GM12878 (cell line): ENCODE results near the gene IQGAP1. TPM values are rescaled to one million over a fixed set of nuclear protein-coding genes. Genes with fewer than 3 reads are reported as not detected.

ENCODE experiments used
- ATAC-seq: fragments of 200-7000 bp; cut with Tn5 transposase; 3 replicates; pipeline ENCODE4 v1.9.1; 2020; ENCODE audit warnings: mild to moderate bottlenecking, moderate library complexity
- BruUV-seq: library from RNA; stranded (reverse); fragments of 400-500 nt; replicated peaks from 2 replicates; lab custom pipeline; 2021; lab: Mats Ljungman, UMichigan
- CTCF ChIA-PET: fragments of 300-600 bp; sonication (Branson Sonifier 250); formaldehyde crosslinking; extraction: SDS; loops from one replicate; lab custom pipeline; 2021; ENCODE audit warnings: inconsistent platforms; lab: Yijun Ruan, JAX
- POLR2A ChIA-PET: fragments of 350-600 bp; formaldehyde crosslinking; extraction: SDS; loops from one replicate; lab custom pipeline; 2021; ENCODE audit warnings: inconsistent platforms; lab: Charles Lee
- RAD21 ChIA-PET: fragments of 300-600 bp; sonication (Branson Sonifier 250); formaldehyde crosslinking; loops from one replicate; lab custom pipeline; 2023; ENCODE audit warnings: antibody characterized with exemption; ENCODE audit not compliant: unreplicated experiment; lab: Charles Lee
- SMC1A ChIA-PET: fragments of 300-600 bp; sonication (Branson Sonifier 250); formaldehyde crosslinking; loops from one replicate; lab custom pipeline; 2023; ENCODE audit not compliant: unreplicated experiment, uncharacterized antibody; lab: Charles Lee
- DNase-seq: peaks from one replicate; pipeline ENCODE4 v3.0.0-alpha.2; 2011; ENCODE audit warnings: low read depth, low spot score
- FAIRE-seq: peaks from 3 replicates; lab custom pipeline; 2011; peaks lifted over from hg19 to GRCh38; lab: Jason Lieb, UNC
- H2AFZ ChIP-seq: 2 replicates; pipeline ENCODE4 v1.6.0; 2011; ENCODE audit warnings: low read depth, low read length, control low read depth; ENCODE audit not compliant: control insufficient read depth
- H3K27ac ChIP-seq: 2 replicates; pipeline ENCODE4 v1.5.1; 2011; ENCODE audit warnings: control low read depth; ENCODE audit not compliant: control insufficient read depth, insufficient read depth
- H3K27me3 ChIP-seq, 2 experiments: replicated peaks in 1 of 2; 2 replicates each; pipeline versions ENCODE4 v1.6.0 to v1.6.1; 2011; ENCODE audit warnings: low read length in 1 of 2; ENCODE audit not compliant: control insufficient read depth in 2 of 2, insufficient read depth in 2 of 2
- H3K36me3 ChIP-seq, 2 experiments: 2 replicates each; pipeline ENCODE4 v1.5.1; 2011; ENCODE audit warnings: low read length in 1 of 2; ENCODE audit not compliant: control insufficient read depth in 2 of 2, insufficient read depth in 2 of 2
- H3K4me1 ChIP-seq: 2 replicates; pipeline ENCODE4 v1.6.1; 2011; ENCODE audit warnings: mild to moderate bottlenecking, low read length, moderate library complexity, mixed read lengths; ENCODE audit not compliant: control insufficient read depth, insufficient read depth
- H3K4me2 ChIP-seq: 2 replicates; pipeline ENCODE4 v1.6.0; 2011; ENCODE audit warnings: control low read depth; ENCODE audit not compliant: control insufficient read depth, insufficient read depth
- H3K4me3 ChIP-seq: fragments of 200-600 bp; sonication (generic); 2 replicates; pipeline ENCODE4 v1.5.1; 2016
- H3K79me2 ChIP-seq: 2 replicates; pipeline ENCODE4 v1.6.0; 2011; ENCODE audit warnings: low read length; ENCODE audit not compliant: control insufficient read depth, insufficient read depth
- H3K9ac ChIP-seq: 2 replicates; pipeline ENCODE4 v1.8.0; 2011; ENCODE audit warnings: low read length, control low read depth, mixed read lengths; ENCODE audit not compliant: control insufficient read depth, insufficient read depth
- H3K9me3 ChIP-seq: replicated peaks from 3 replicates; pipeline ENCODE4 v1.5.1; 2011; ENCODE audit warnings: mild to moderate bottlenecking, low read length; ENCODE audit not compliant: control insufficient read depth, insufficient read depth
- H4K20me1 ChIP-seq: 2 replicates; pipeline ENCODE4 v1.6.0; 2011; ENCODE audit not compliant: control insufficient read depth, insufficient read depth
- ATF3 ChIP-seq: IDR thresholded peaks from 2 replicates; pipeline ENCODE4 v1.6.1; 2011; ENCODE audit warnings: low read depth, mild to moderate bottlenecking, low read length, moderate library complexity, borderline replicate concordance; ENCODE audit errors: extremely low read depth
- KDM1A ChIP-seq: fragments of 200-600 bp; sonication (generic); IDR thresholded peaks from 2 replicates; pipeline ENCODE4 v1.6.1; 2016; ENCODE audit warnings: borderline replicate concordance
- NR2C1 ChIP-seq: fragments of 450-650 bp; IDR thresholded peaks from 2 replicates; pipeline ENCODE4 v1.6.1; 2017; ENCODE audit warnings: antibody characterized with exemption, mild to moderate bottlenecking, moderate library complexity
- REST ChIP-seq: IDR thresholded peaks from 2 replicates; pipeline ENCODE4 v1.6.1; 2012; ENCODE audit warnings: mild to moderate bottlenecking, low read depth, low read length
- SMARCA5 ChIP-seq: fragments of 450-650 bp; IDR thresholded peaks from 2 replicates; pipeline ENCODE4 v1.6.1; 2017; ENCODE audit warnings: mild to moderate bottlenecking
- SPI1 ChIP-seq: IDR thresholded peaks from 2 replicates; pipeline ENCODE4 v1.6.1; 2011; ENCODE audit warnings: low read depth, mild to moderate bottlenecking, low read length, moderate library complexity, borderline replicate concordance; ENCODE audit not compliant: insufficient read depth
- TAF1 ChIP-seq: IDR thresholded peaks from 2 replicates; pipeline ENCODE4 v1.6.1; 2011; ENCODE audit warnings: mild to moderate bottlenecking, low read depth, low read length, borderline replicate concordance
- WRNIP1 ChIP-seq: IDR thresholded peaks from 2 replicates; pipeline ENCODE4 v1.6.1; 2011; ENCODE audit warnings: low read depth, low read length, improper control_type of control experiment, borderline replicate concordance
- WGBS: methylation state at CpG from one replicate; pipeline ENCODE4 v1.1.6; 2016; ENCODE audit warnings: low lambda C conversion rate; ENCODE audit not compliant: insufficient replicate concordance, insufficient coverage; ENCODE audit errors: missing lambda C conversion rate; 5-methylcytosine and 5-hydroxymethylcytosine counted together
- in situ Hi-C: fragments of 300-500 bp; cut with MboI; formaldehyde crosslinking; loops from 9 replicates; pipeline ENCODE4 v1.14.3; 2018; ENCODE audit warnings: mixed read lengths
- intact Hi-C: fragments of 100-400 bp; cut with micrococcal nuclease; formaldehyde crosslinking; loops from one replicate; pipeline ENCODE4 v1.14.2; 2022; ENCODE audit not compliant: unreplicated experiment
- polyA plus RNA-seq, 11 experiments: library from polyadenylated mRNA; depleted of rRNA in 4 of 11; unstranded in 6 of 11; stranded (reverse) in 5 of 11; fragments of >200 nt; fragmentation: Nextera tagmentation in 4 of 11; fragmentation: Illumina TruSeq in 1 of 11; extraction: Ambion mirVana in 4 of 11; extraction: Trizol in 1 of 11; gene quantifications; 1 replicate in 1 of 11; 2 replicates in 10 of 11; pipeline versions ENCODE4 v1.2.1 to v1.2.3, GENCODE V29; 2011 to 2016; ENCODE audit warnings: inconsistent platforms in 2 of 11, missing spikeins in 2 of 11, low read depth in 1 of 11
- total RNA-seq, 4 experiments: library from RNA; depleted of rRNA in 3 of 4; stranded (reverse); fragments of >200 nt in 3 of 4; fragmentation: Illumina TruSeq in 1 of 4; extraction: Trizol in 1 of 4; gene quantifications; 2 replicates each; pipeline versions ENCODE4 v1.2.1 to v1.2.3, GENCODE V29; 2013 to 2021

The IQGAP1 gene
- total and polyA plus RNA-seq, 10 of the 15 experiments (the other 5 are each of a cell fraction or from before 2014, with no cell fraction given) = 65.2 to 250 (median 112) TPM

- Histone ChIP-seq H3K4me3 (no peak overlapping the region), H3K4me2 (no peak overlapping the region), H3K27ac (no peak overlapping the region), H3K9me3 (no peaks in the 10 kb centered on the region), H3K36me3 (no peaks in the 10 kb centered on the region), H3K4me1 (peaks cover 4% of the 10 kb centered on the region; the same call in 1 of the 2 replicates), H4K20me1 (no peaks in the 10 kb centered on the region), H3K27me3 (no peaks in the 10 kb centered on the region), H2AFZ (no peak overlapping the region), H3K79me2 (no peaks in the 10 kb centered on the region), H3K9ac (no peak overlapping the region)
- no peak for DNase-seq
- intact Hi-C loops (no loop called here), in situ Hi-C loops (loop anchor here (25.0 kb wide), 1 partner anchor 887 kb away; no protein-coding TSS in a partner anchor)
- 63% methylated on average over 9 of the region's 9 CpGs for WGBS
- no peak for TF ChIP-seq ATF3
- no peak for TF ChIP-seq KDM1A
- TF ChIP-seq REST = no peak
- no peak for TF ChIP-seq TAF1
- no peak for TF ChIP-seq SMARCA5
- TF ChIP-seq WRNIP1 = no peak
- no peak for TF ChIP-seq NR2C1
- TF ChIP-seq SPI1 = no peak
- ChIA-PET RAD21 (no interaction called here), CTCF (interaction anchor here (2.3 kb wide), 1 partner anchor 29 kb away, joined by 6 read pairs; no protein-coding TSS in a partner anchor), POLR2A (no interaction called here), SMC1A (interaction anchor here (0.7 kb wide), 1 partner anchor 30 kb away, joined by 3 read pairs; no protein-coding TSS in a partner anchor)
- no peak for FAIRE-seq
- ATAC-seq = no peak
- no TSS peak for BruUV-seq
Observed at GRCh38 chr15:90349821-90350220, 38.2 kb upstream of the IQGAP1 start.
